Pancreas (tissue), 10 donors: ENCODE measurements around the gene AAMP. TPM values are rescaled to one million over a fixed set of nuclear protein-coding genes. Genes with fewer than 3 reads are reported as not detected.

Source experiments
- ATAC-seq, 4 donors: fragments of 200-7000 bp; cut with Tn5 transposase; one replicate each; pipeline versions ENCODE4 v1.8.0 to v1.9.1; 2020; ENCODE audit warnings: mild to moderate bottlenecking in 4 of 4, moderate library complexity in 4 of 4
- DNase-seq, 6 donors: peaks; one replicate each; pipeline ENCODE4 v3.0.0-alpha.2; 2020
- FAIRE-seq: peaks from 2 replicates; lab custom pipeline; 2012; peaks lifted over from hg19 to GRCh38; lab: Jason Lieb, UNC
- H3K27ac ChIP-seq, 4 donors: fragments of 200-600 bp; sonication (generic); 1 replicate in 3 of 4; 2 replicates in 1 of 4; pipeline versions ENCODE4 v1.5.0 to v1.8.0; 2020
- H3K27me3 ChIP-seq, 4 donors: fragments of 200-600 bp; one replicate each; pipeline ENCODE4 v1.8.0; 2021
- H3K36me3 ChIP-seq, 3 donors: fragments of 200-600 bp; sonication (generic) in 1 of 3; one replicate each; pipeline versions ENCODE4 v1.5.0 to v1.8.0; 2020 to 2021
- H3K4me1 ChIP-seq, 3 donors: fragments of 200-600 bp; one replicate each; pipeline ENCODE4 v1.8.0; 2021
- H3K4me3 ChIP-seq, 4 donors: fragments of 200-600 bp; sonication (generic) in 2 of 4; one replicate each; pipeline versions ENCODE4 v1.5.0 to v1.8.0; 2020 to 2021
- H3K9me3 ChIP-seq, 4 donors: fragments of 200-600 bp; one replicate each; pipeline ENCODE4 v1.8.0; 2021
- WGBS, 2 donors: extraction: QIAGEN DNeasy Blood & Tissue Kit; methylation state at CpG; one replicate each; pipeline ENCODE4 v1.1.7; 2013; 5-methylcytosine and 5-hydroxymethylcytosine counted together
- intact Hi-C, 3 donors: fragments of 100-400 bp; cut with DNase I; formaldehyde crosslinking; loops; one replicate each; pipeline versions ENCODE4 v1.11.1 to v1.14.2; 2022
- polyA plus RNA-seq, 2 donors: library from polyadenylated mRNA; stranded (reverse); fragments of 200-250 nt; gene quantifications; one replicate each; pipeline ENCODE4 v1.2.3, GENCODE V29; 2013
- total RNA-seq, 6 donors: library from RNA; stranded (reverse); fragmentation: NEBNext Ultra II Directional in 4 of 6; extraction: Animal tissue kit (Norgen Biotek cat#: 25700) in 4 of 6; gene quantifications; one replicate each; pipeline versions ENCODE4 v1.2.1 to v1.2.4, GENCODE V29; 2021 to 2023
- TF ChIP-seq, protein P1 (sequence below), 4 donors: fragments of 200-600 bp; sonication (generic) in 3 of 4; IDR thresholded peaks; one replicate each; pipeline versions ENCODE4 v1.5.0 to v1.8.0; 2021; ENCODE audit warnings: antibody characterized with exemption in 4 of 4
- donor health status: healthy with polysubstance abuse.
- donor health status: DM: no; HTN: no; CAD: no; lungs with moderate emphysema.
- donor health status: DM: no; HTN: no; CAD: no.
- donor health status: control.
- donor health status: control.
- donor health status: Bipolar disorder and iron deficiency.
- donor health status: DM: yes; HTN: yes; CAD: no.
- donor health status: DM: no; HTN: no; CAD: no.
- donor health status: DM: no; HTN: no; CAD: no.
- donor health status: DM: yes; HTN: yes; CAD: no.

AAMP gene
- total and polyA plus RNA-seq, 8 donors = 34.0 to 85.5 (median 41.4) TPM

DNA sequence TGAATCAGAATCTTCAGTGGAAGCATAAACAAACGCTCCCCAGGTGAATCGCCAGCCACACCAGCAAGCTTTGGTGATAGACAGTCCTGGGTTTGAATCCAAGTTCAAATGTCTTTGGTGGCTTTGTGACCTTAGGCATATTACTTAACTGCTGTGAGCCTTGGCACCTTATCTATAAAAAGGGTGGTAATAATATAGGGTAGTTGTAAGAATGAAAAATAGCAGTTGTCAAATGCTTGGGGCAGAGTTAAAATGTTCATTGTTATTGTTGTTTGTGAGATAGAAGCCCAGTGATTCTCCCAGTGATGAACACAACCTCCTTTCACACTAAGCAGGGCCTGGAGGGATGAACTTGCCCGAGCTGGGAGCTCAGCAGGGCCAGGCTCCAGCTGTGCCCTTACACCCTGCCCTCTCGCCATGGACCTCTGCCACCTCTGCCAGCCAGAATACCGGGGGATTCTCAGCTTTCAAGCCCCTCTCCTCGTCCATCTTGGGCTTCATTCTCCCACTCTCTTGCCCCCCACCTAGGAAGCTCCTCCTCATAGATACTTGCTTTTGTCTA, 28.5 kb upstream of the AAMP start:
- ATAC-seq (no peak), DNase-seq (no peak), FAIRE-seq (no peak)
- 54 to 62% methylated on average over 6 of the region's 6 CpGs for WGBS, 2 donors
- H3K4me3 ChIP-seq = no peak overlapping the region
- H3K4me1 ChIP-seq = peaks cover 11 to 36% (median 29%) of the 10 kb centered on the region in 3 donors
- intact Hi-C loops = no loop called here
- peak overlapping the region in 2 of 4 donors; percentile 62 to 98 for H3K27ac ChIP-seq
- TF ChIP-seq, protein P1, sequence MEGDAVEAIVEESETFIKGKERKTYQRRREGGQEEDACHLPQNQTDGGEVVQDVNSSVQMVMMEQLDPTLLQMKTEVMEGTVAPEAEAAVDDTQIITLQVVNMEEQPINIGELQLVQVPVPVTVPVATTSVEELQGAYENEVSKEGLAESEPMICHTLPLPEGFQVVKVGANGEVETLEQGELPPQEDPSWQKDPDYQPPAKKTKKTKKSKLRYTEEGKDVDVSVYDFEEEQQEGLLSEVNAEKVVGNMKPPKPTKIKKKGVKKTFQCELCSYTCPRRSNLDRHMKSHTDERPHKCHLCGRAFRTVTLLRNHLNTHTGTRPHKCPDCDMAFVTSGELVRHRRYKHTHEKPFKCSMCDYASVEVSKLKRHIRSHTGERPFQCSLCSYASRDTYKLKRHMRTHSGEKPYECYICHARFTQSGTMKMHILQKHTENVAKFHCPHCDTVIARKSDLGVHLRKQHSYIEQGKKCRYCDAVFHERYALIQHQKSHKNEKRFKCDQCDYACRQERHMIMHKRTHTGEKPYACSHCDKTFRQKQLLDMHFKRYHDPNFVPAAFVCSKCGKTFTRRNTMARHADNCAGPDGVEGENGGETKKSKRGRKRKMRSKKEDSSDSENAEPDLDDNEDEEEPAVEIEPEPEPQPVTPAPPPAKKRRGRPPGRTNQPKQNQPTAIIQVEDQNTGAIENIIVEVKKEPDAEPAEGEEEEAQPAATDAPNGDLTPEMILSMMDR (IDR thresholded peaks at IDR 0.05) = no peak
- H3K9me3 ChIP-seq = no peaks in the 10 kb centered on the region
- H3K36me3 ChIP-seq = no peaks in the 10 kb centered on the region
- H3K27me3 ChIP-seq = no peaks in the 10 kb centered on the region

DNA sequence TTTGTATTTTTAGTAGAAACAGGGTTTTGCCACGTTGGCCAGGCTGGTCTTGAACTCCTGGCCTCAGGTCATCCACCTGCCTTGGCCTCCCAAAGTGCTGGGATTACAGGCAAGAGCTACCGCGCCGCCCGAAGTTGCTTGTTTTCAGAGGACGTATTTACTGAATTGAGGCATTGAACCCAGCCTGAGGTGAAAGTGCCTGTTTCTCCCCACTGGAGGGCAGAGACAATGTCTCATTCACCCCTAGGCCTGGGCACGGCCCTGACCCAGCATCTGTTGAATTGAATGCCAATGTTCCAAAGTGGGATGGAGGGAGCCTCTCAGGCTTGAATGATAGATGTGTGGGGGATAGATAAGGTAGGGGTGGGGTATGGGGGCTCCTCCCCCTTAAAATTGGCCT, 26.9 kb upstream of the AAMP start:
- DNase-seq (no peak), ATAC-seq (no peak), FAIRE-seq (no peak)
- no peaks in the 10 kb centered on the region for H3K36me3 ChIP-seq
- no peaks in the 10 kb centered on the region for H3K27me3 ChIP-seq
- peak overlapping the region in 2 of 4 donors; percentile 39 to 98 for H3K27ac ChIP-seq
- TF ChIP-seq, protein P1 (IDR thresholded peaks at IDR 0.05) = no peak
- 68 to 76% methylated on average over 7 of the region's 7 CpGs for WGBS, 2 donors
- intact Hi-C loops = no loop called here
- no peak overlapping the region for H3K4me3 ChIP-seq
- H3K4me1 ChIP-seq = peaks cover 19 to 43% (median 38%) of the 10 kb centered on the region in 3 donors
- no peaks in the 10 kb centered on the region for H3K9me3 ChIP-seq

GRCh38 chr2:218296200-218296599, 26.3 kb upstream of the AAMP start:
- DNase-seq (no peak), ATAC-seq (no peak), FAIRE-seq (no peak)
- peaks cover 19 to 43% (median 38%) of the 10 kb centered on the region in 3 donors for H3K4me1 ChIP-seq
- no peak overlapping the region for H3K4me3 ChIP-seq
- TF ChIP-seq, protein P1 (IDR thresholded peaks at IDR 0.05) = no peak
- no peaks in the 10 kb centered on the region for H3K36me3 ChIP-seq
- no peaks in the 10 kb centered on the region for H3K9me3 ChIP-seq
- peak overlapping the region; percentile 96 to 100 (median 98) for H3K27ac ChIP-seq
- intact Hi-C loops = no loop called here
- 77 to 85% methylated on average over 1 of the region's 1 CpG for WGBS, 2 donors
- no peaks in the 10 kb centered on the region for H3K27me3 ChIP-seq

DNA sequence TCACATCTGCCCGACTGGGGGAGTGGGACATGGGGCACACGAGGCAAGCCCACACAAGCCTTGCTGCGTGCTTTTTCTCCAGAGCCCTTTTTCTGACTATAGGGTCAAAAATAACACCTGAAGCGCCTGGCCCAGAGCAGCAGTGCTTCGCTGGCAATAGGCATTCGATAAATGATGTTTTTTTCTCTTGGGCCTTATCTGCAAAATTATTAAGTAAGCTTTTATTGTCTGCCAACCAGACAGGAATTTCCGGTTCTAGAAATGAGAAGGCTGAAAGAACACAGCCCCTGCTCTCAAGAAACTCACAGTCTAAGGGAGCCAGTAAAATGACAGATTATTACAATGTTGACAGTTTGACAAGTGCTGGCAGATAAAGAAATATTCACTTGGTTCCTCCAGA, 25.1 kb upstream of the AAMP start:
- H3K27ac ChIP-seq = peak overlapping the region; percentile 96 to 100 (median 98)
- H3K4me1 ChIP-seq = peaks cover 19 to 47% (median 47%) of the 10 kb centered on the region in 3 donors
- FAIRE-seq (no peak), DNase-seq (peak in 4 of 6 donors; percentile 50 to 64 (median 57)), ATAC-seq (peak; percentile 13 to 49 (median 30))
- no peaks in the 10 kb centered on the region for H3K36me3 ChIP-seq
- 5 to 14% methylated on average over 7 of the region's 7 CpGs for WGBS, 2 donors
- no peak overlapping the region for H3K4me3 ChIP-seq
- TF ChIP-seq, protein P1 (IDR thresholded peaks at IDR 0.05) = no peak
- H3K27me3 ChIP-seq = no peaks in the 10 kb centered on the region
- intact Hi-C loops = no loop called here
- no peaks in the 10 kb centered on the region for H3K9me3 ChIP-seq

DNA sequence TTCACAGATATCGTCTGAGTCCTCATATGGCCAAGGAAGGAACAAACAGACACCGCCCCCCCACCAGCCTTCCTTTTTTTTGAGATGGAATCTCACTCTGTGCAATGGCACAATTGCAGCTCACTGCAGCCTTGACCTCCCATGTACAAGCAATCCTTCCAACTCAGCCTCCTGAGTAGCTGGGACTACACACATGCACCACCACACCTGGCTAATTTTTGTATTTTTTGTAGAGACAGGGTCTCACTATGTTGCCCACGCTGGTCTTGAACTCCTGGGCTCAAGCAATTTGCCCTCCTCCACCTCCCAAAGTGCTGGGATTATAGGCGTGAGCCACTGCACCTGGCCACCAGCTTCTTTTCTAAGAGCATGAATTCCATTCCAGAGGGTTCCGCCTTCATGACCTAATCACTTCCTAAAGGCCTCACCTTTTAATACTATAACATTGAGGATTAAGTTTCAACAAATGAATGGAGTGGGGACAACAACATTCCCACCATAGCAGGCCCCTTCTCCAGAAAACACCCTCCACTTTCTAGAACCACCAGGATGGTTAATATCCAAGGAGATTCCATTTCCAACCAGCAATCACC, 24.6 kb upstream of the AAMP start:
- Histone ChIP-seq H3K36me3 (no peaks in the 10 kb centered on the region), H3K9me3 (no peaks in the 10 kb centered on the region), H3K27me3 (no peaks in the 10 kb centered on the region), H3K27ac (peak overlapping the region; percentile 96 to 100 (median 98)), H3K4me3 (no peak overlapping the region), H3K4me1 (peaks cover 19 to 50% (median 47%) of the 10 kb centered on the region in 3 donors)
- ATAC-seq = peak in 3 of 4 donors; percentile 8 to 18 (median 13)
- DNase-seq = peak in 1 of 6 donors; percentile 44
- 30 to 39% methylated on average over 5 of the region's 5 CpGs for WGBS, 2 donors
- intact Hi-C loops = no loop called here
- no peak for FAIRE-seq
- TF ChIP-seq, protein P1 (IDR thresholded peaks at IDR 0.05) = no peak
